ENCODE measurements around the gene ZCRB1.

ZCRB1 gene

GRCh38 chr12:42282294-42282693, 43.6 kb downstream of the ZCRB1 start:
- TF ChIP-seq CTCF (IDR thresholded peaks at IDR 0.05), result no peak

- TF ChIP-seq CTCF (IDR thresholded peaks at IDR 0.05), result no peak
Observed at GRCh38 chr12:42281844-42282243, 44.0 kb downstream of the ZCRB1 start.

- no peak for TF ChIP-seq CTCF (IDR thresholded peaks at IDR 0.05)
Observed at GRCh38 chr12:42281278-42281677, 44.6 kb downstream of the ZCRB1 start.

- no peak for TF ChIP-seq CTCF (IDR thresholded peaks at IDR 0.05)
Observed at GRCh38 chr12:42278128-42278510, 47.8 kb downstream of the ZCRB1 start.

- no peak for TF ChIP-seq CTCF (IDR thresholded peaks at IDR 0.05)
Observed at GRCh38 chr12:42277396-42278127, 48.3 kb downstream of the ZCRB1 start.

- TF ChIP-seq CTCF (IDR thresholded peaks at IDR 0.05), result no peak
Observed at GRCh38 chr12:42275499-42275898, 50.4 kb downstream of the ZCRB1 start.

GRCh38 chr12:42273706-42274105, 52.2 kb downstream of the ZCRB1 start:
- TF ChIP-seq CTCF (IDR thresholded peaks at IDR 0.05), result no peak

- TF ChIP-seq CTCF (IDR thresholded peaks at IDR 0.05), result no peak
Observed at GRCh38 chr12:42270596-42270995, 55.3 kb downstream of the ZCRB1 start.
